HEK293T (cell line): Measurements from ENCODE around the gene AGAP1.

Experiments
- BHLHE40 ChIP-seq: fragments of 450-650 bp; IDR thresholded peaks from 2 replicates; pipeline ENCODE4 v1.6.1; 2016; ENCODE audit warnings: mild to moderate bottlenecking, moderate library complexity, borderline replicate concordance
- FOXA1 ChIP-seq: fragments of 450-650 bp; IDR thresholded peaks from 2 replicates; pipeline ENCODE4 v1.6.1; 2016; ENCODE audit warnings: mild to moderate bottlenecking
- FOXM1 ChIP-seq: fragments of 450-650 bp; IDR thresholded peaks from 2 replicates; pipeline ENCODE4 v1.6.1; 2017; ENCODE audit warnings: mild to moderate bottlenecking, borderline replicate concordance
- LEF1 ChIP-seq: fragments of 450-650 bp; IDR thresholded peaks from 2 replicates; pipeline ENCODE4 v1.6.1; 2017; ENCODE audit warnings: mild to moderate bottlenecking, borderline replicate concordance
- NFRKB ChIP-seq: fragments of 450-650 bp; IDR thresholded peaks from 2 replicates; pipeline ENCODE4 v1.6.1; 2016; ENCODE audit warnings: mild to moderate bottlenecking, moderate library complexity
- SP1 ChIP-seq: fragments of 450-650 bp; IDR thresholded peaks from 2 replicates; pipeline ENCODE4 v1.6.1; 2017
- SUZ12 ChIP-seq: fragments of 450-650 bp; IDR thresholded peaks from 2 replicates; pipeline ENCODE4 v1.6.1; 2016; ENCODE audit warnings: mild to moderate bottlenecking

DNA sequence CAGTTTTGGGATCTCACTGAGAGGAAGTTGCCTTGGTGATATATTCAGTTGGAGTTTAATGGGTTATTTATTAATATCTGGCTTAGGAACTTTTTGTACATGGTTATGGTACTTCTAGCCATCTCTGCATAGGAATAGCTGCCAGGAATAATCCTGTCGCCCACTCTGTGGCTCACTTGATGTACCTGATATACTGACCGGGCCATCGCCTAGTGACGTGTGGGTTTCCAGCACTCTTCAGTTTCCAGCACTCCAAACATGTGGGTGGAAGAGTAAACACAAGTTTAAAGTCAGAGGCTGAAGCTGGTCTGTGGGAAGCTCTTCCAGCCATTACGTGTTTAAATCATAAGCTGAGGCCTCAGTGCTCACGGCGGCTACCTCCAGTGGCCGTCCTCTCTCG is 44.3 kb upstream of the AGAP1 start:
- no peak for TF ChIP-seq NFRKB
- TF ChIP-seq SUZ12, result no peak
- no peak for TF ChIP-seq BHLHE40
- no peak for TF ChIP-seq SP1
- TF ChIP-seq FOXM1, result no peak
- TF ChIP-seq LEF1, result no peak
- TF ChIP-seq FOXA1, result no peak
